ENCODE results near the gene NOL4L. TPM values are rescaled to one million over a fixed set of nuclear protein-coding genes. Genes with fewer than 3 reads are reported as not detected.

The NOL4L gene
- polyA plus RNA-seq, 1 donor (not counting 4 experiments of a cell fraction or from before 2014, with no cell fraction given) = 1.0 TPM

- Histone ChIP-seq H3K9me3 (ENCODE audit: control insufficient read depth, low read depth, low read length) (no peaks in the 10 kb centered on the region), H2AFZ (ENCODE audit: control insufficient read depth, low read length) (no peak overlapping the region), H3K79me2 (ENCODE audit: control insufficient read depth, insufficient read depth, low read length) (no peaks in the 10 kb centered on the region), H3K4me2 (ENCODE audit: control insufficient read depth, extremely low read depth, insufficient read depth, low read depth, low read length) (no peak overlapping the region), H4K20me1 (ENCODE audit: control insufficient read depth, extremely low read depth, insufficient read depth, low read length) (peaks cover 2% of the 10 kb centered on the region), H3K36me3 (ENCODE audit: control insufficient read depth in 2 of 2, extremely low read depth in 1 of 2, insufficient read depth in 2 of 2, low read length in 2 of 2) (no peaks in the 10 kb centered on the region), H3K27ac (ENCODE audit: control insufficient read depth, insufficient read depth, low read length) (no peak overlapping the region), H3K9me1 (ENCODE audit: control insufficient read depth, extremely low read depth, insufficient read depth, low read length) (no peaks in the 10 kb centered on the region), H3K4me3 (ENCODE audit: control insufficient read depth in 2 of 3, extremely low read depth in 1 of 3, insufficient read depth in 2 of 3, low read depth in 1 of 3, low read length in 3 of 3) (no peak overlapping the region), H3K4me1 (ENCODE audit: control insufficient read depth, extremely low read depth, insufficient read depth, low read length) (no peaks in the 10 kb centered on the region), H3K27me3 (ENCODE audit: control insufficient read depth, extremely low read depth, insufficient read depth, low read length) (peaks cover 37% of the 10 kb centered on the region), H3K9ac (ENCODE audit: control insufficient read depth, extremely low read depth, insufficient read depth, low read length) (no peak overlapping the region)
- dilution Hi-C loops (cut with MboI; ENCODE audit: extremely low pct_ligation_motif_present, low sequenced_read_pairs) = no loop called here
- FAIRE-seq (no peak), DNase-seq (ENCODE audit: low read depth, low spot score) (no peak)
- TF ChIP-seq CTCF (optimal IDR thresholded peaks at IDR 0.05 in 1 of 3, IDR thresholded peaks at IDR 0.05 in 1 of 3, conservative IDR thresholded peaks at IDR 0.05 in 1 of 3; ENCODE audit: extremely low read depth in 1 of 3, insufficient read depth in 2 of 3, low read length in 3 of 3) = no peak
- no peak for TF ChIP-seq EZH2 (IDR thresholded peaks at IDR 0.05; ENCODE audit: low read length)
Observed at GRCh38 chr20:32558526-32558925, 26.6 kb downstream of the NOL4L start.

GRCh38 chr20:32557319-32557718 lies 27.8 kb downstream of the NOL4L start:
- no peaks in the 10 kb centered on the region for H3K9me3 ChIP-seq (ENCODE audit: control insufficient read depth, low read depth, low read length)
- no peak for DNase-seq (ENCODE audit: low read depth, low spot score)
- no peaks in the 10 kb centered on the region for H3K36me3 ChIP-seq (ENCODE audit: control insufficient read depth in 2 of 2, extremely low read depth in 1 of 2, insufficient read depth in 2 of 2, low read length in 2 of 2)
- no peaks in the 10 kb centered on the region for H3K9me1 ChIP-seq (ENCODE audit: control insufficient read depth, extremely low read depth, insufficient read depth, low read length)
- dilution Hi-C loops (cut with MboI; ENCODE audit: extremely low pct_ligation_motif_present, low sequenced_read_pairs) = no loop called here
- no peak overlapping the region for H3K9ac ChIP-seq (ENCODE audit: control insufficient read depth, extremely low read depth, insufficient read depth, low read length)
- no peak overlapping the region for H2AFZ ChIP-seq (ENCODE audit: control insufficient read depth, low read length)
- H3K27ac ChIP-seq (ENCODE audit: control insufficient read depth, insufficient read depth, low read length) = no peak overlapping the region
- no peaks in the 10 kb centered on the region for H3K4me1 ChIP-seq (ENCODE audit: control insufficient read depth, extremely low read depth, insufficient read depth, low read length)
- FAIRE-seq = no peak
- H3K79me2 ChIP-seq (ENCODE audit: control insufficient read depth, insufficient read depth, low read length) = no peaks in the 10 kb centered on the region
- no peak overlapping the region for H3K4me3 ChIP-seq (ENCODE audit: control insufficient read depth in 2 of 3, extremely low read depth in 1 of 3, insufficient read depth in 2 of 3, low read depth in 1 of 3, low read length in 3 of 3)
- TF ChIP-seq EZH2 (IDR thresholded peaks at IDR 0.05; ENCODE audit: low read length) = no peak
- TF ChIP-seq CTCF (optimal IDR thresholded peaks at IDR 0.05 in 1 of 3, IDR thresholded peaks at IDR 0.05 in 1 of 3, conservative IDR thresholded peaks at IDR 0.05 in 1 of 3; ENCODE audit: extremely low read depth in 1 of 3, insufficient read depth in 2 of 3, low read length in 3 of 3) = no peak
- H3K4me2 ChIP-seq (ENCODE audit: control insufficient read depth, extremely low read depth, insufficient read depth, low read depth, low read length) = no peak overlapping the region
- peaks cover 37% of the 10 kb centered on the region for H3K27me3 ChIP-seq (ENCODE audit: control insufficient read depth, extremely low read depth, insufficient read depth, low read length)
- peaks cover 2% of the 10 kb centered on the region for H4K20me1 ChIP-seq (ENCODE audit: control insufficient read depth, extremely low read depth, insufficient read depth, low read length)

Measured in keratinocyte (primary cell).